Transverse colon (tissue), 4 donors: Measurements from ENCODE around the gene SBK2.

Experiments
- CTCF ChIP-seq, 5 experiments: fragments of 200-600 bp in 3 of 5; fragments of 450-650 bp in 2 of 5; sonication (generic) in 3 of 5; IDR thresholded peaks; 1 replicate in 2 of 5; 2 replicates in 3 of 5; pipeline ENCODE4 v1.5.1; 2016 to 2017; ENCODE audit warnings: antibody characterized with exemption in 5 of 5, inconsistent platforms in 3 of 5, mild to moderate bottlenecking in 2 of 5, moderate library complexity in 1 of 5
- EP300 ChIP-seq: sonication (generic); formaldehyde crosslinking; IDR thresholded peaks from one replicate; pipeline ENCODE4 v1.6.1; 2017; ENCODE audit warnings: antibody characterized with exemption, low read depth
- POLR2A ChIP-seq: fragments of 450-650 bp; IDR thresholded peaks from one replicate; pipeline ENCODE4 v1.6.1; 2016; ENCODE audit warnings: antibody characterized with exemption, mild to moderate bottlenecking, moderate library complexity
- POLR2AphosphoS5 ChIP-seq, 3 donors: sonication (generic); formaldehyde crosslinking; IDR thresholded peaks; one replicate each; pipeline ENCODE4 v1.6.1; 2016; ENCODE audit warnings: antibody characterized with exemption in 3 of 3

- TF ChIP-seq POLR2A (no peak), POLR2AphosphoS5 (IDR thresholded peaks at IDR 0.05) (no peak), CTCF (IDR thresholded peaks at IDR 0.05) (no peak), EP300 (no peak)
These were observed 47.0 kb downstream of the SBK2 start for GRCh38 chr19:55489711-55490477.
